Small intestine (tissue), 16 donors: ENCODE data around the gene SPATA16. TPM values are rescaled to one million over a fixed set of nuclear protein-coding genes. Genes with fewer than 3 reads are reported as not detected.
"Not testable (repeated sequence)": the region's sequence is repeated elsewhere in the genome, so short reads cannot be mapped to it uniquely, and the experiment has no call there.

Experiments used
- DNase-seq, 2 donors: peaks; one replicate each; pipeline versions ENCODE4 v3.0.0 to v3.0.0-alpha.2; 2013
- FAIRE-seq: peaks from 2 replicates; lab custom pipeline; 2012; peaks lifted over from hg19 to GRCh38; lab: Jason Lieb, UNC
- H3K27ac ChIP-seq, 3 donors: one replicate each; pipeline ENCODE4 v1.5.1; 2013; ENCODE audit warnings: low read length in 2 of 3, mild to moderate bottlenecking in 2 of 3, control low read depth in 1 of 3, inconsistent platforms in 1 of 3, low read depth in 1 of 3, moderate library complexity in 1 of 3
- H3K27me3 ChIP-seq, 3 donors: one replicate each; pipeline ENCODE4 v1.6.1; 2013; ENCODE audit warnings: low read length in 3 of 3, inconsistent platforms in 1 of 3; ENCODE audit not compliant: control insufficient read depth in 3 of 3, insufficient read depth in 3 of 3
- H3K36me3 ChIP-seq, 3 donors: one replicate each; pipeline ENCODE4 v1.6.1; 2013; ENCODE audit warnings: low read length in 3 of 3, inconsistent platforms in 1 of 3, low read depth in 1 of 3, mild to moderate bottlenecking in 1 of 3, moderate library complexity in 1 of 3; ENCODE audit not compliant: control insufficient read depth in 3 of 3, insufficient read depth in 2 of 3
- H3K4me1 ChIP-seq, 3 donors: one replicate each; pipeline ENCODE4 v1.6.1; 2013; ENCODE audit warnings: low read length in 2 of 3, inconsistent platforms in 1 of 3, low read depth in 1 of 3, mild to moderate bottlenecking in 1 of 3, moderate library complexity in 1 of 3; ENCODE audit not compliant: control insufficient read depth in 3 of 3, insufficient read depth in 2 of 3
- H3K4me3 ChIP-seq, 3 donors: one replicate each; pipeline ENCODE4 v1.5.1; 2013; ENCODE audit warnings: low read length in 3 of 3, control low read depth in 1 of 3, inconsistent platforms in 1 of 3, low read depth in 1 of 3, mild to moderate bottlenecking in 1 of 3, moderate library complexity in 1 of 3
- H3K9me3 ChIP-seq, 2 donors: one replicate each; pipeline ENCODE4 v1.6.1; 2013; ENCODE audit warnings: low read depth in 1 of 2, low read length in 1 of 2; ENCODE audit not compliant: control insufficient read depth in 2 of 2, insufficient read depth in 1 of 2
- WGBS, 3 donors: extraction: QIAGEN DNeasy Blood & Tissue Kit; methylation state at CpG; one replicate each; pipeline ENCODE4 v1.1.7; 2013; 5-methylcytosine and 5-hydroxymethylcytosine counted together
- long read RNA-seq, 10 donors: transcript quantifications; one replicate each; lab custom pipeline, GENCODE V29; 2026
- polyA plus RNA-seq, 4 donors: library from polyadenylated mRNA; stranded (reverse) in 3 of 4; unstranded in 1 of 4; fragments of 200-250 nt in 3 of 4; fragments of 120-200 nt in 1 of 4; gene quantifications; one replicate each; pipeline versions ENCODE4 v1.2.1 to v1.2.3, GENCODE V29; 2013
- donor health status: healthy with polysubstance abuse.
- donor health status: control.
- donor health status: control.
- donor health status: Bipolar disorder and iron deficiency.
- donor health status: healthy.

SPATA16 gene, protein sequence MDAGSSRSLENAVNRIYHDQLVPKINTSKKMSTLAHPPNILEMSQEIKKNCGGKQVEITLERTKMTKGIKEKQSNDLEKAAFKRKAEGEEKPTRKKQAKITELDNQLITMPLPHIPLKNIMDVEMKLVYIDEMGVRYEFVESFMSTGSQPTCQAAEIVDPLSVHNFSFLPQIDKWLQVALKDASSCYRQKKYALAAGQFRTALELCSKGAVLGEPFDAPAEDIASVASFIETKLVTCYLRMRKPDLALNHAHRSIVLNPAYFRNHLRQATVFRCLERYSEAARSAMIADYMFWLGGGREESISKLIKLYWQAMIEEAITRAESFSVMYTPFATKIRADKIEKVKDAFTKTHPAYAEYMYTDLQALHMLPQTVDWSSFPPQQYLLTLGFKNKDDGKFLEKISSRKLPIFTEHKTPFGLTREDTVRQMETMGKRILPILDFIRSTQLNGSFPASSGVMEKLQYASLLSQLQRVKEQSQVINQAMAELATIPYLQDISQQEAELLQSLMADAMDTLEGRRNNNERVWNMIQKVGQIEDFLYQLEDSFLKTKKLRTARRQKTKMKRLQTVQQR
- polyA plus RNA-seq, result not detected
- long read RNA-seq, donor 1, result 0 reads
- long read RNA-seq, donor 2, result 0 reads
- long read RNA-seq, donor 3, result 0 reads
- long read RNA-seq, donor 4, result 0 reads
- long read RNA-seq, donor 5, result 0 reads
- long read RNA-seq, donor 6, result 0 reads
- long read RNA-seq, donor 7, result 0 reads
- long read RNA-seq, donor 8, result 0 reads
- long read RNA-seq, donor 9, result 0 reads
- long read RNA-seq, donor 10, result 0 reads

DNA sequence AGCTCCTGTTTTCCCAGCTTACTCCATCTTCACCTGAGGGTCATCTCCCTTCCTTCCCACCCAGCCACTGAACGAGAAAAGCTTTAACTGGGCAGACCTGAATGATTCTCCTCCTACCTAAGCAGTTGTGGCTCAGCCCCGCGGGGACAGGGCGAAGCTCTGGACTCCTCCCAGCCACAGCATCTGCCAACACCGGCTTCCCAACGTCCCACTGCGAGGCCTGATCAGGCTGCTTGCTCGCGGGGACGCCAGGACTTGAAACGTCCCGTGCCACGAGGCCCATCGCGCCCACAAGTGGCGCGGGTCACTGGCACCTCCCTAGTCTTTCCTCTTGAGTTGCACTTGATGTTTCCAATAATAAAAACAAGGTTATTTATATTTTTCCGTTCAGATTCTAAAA, at the start of gene SPATA16:
SPATA16 (minus strand) TSS at position 250 of the 400 bp plus-strand sequence. CDS start 23,504 bp downstream, outside the sequence.
- WGBS, 3 donors, result 88 to 90% (median 89%) methylated on average over 18 of the region's 18 CpGs
- Histone ChIP-seq H3K4me1 (no peaks in the 10 kb centered on the region), H3K27me3 (no peaks in the 10 kb centered on the region), H3K27ac (no peak within 1 kb of the TSS), H3K36me3 (no peaks in the 10 kb centered on the region), H3K9me3 (no peaks in the 10 kb centered on the region), H3K4me3 (no peak within 1 kb of the TSS)
- FAIRE-seq, result no peak
- no peak for DNase-seq

DNA sequence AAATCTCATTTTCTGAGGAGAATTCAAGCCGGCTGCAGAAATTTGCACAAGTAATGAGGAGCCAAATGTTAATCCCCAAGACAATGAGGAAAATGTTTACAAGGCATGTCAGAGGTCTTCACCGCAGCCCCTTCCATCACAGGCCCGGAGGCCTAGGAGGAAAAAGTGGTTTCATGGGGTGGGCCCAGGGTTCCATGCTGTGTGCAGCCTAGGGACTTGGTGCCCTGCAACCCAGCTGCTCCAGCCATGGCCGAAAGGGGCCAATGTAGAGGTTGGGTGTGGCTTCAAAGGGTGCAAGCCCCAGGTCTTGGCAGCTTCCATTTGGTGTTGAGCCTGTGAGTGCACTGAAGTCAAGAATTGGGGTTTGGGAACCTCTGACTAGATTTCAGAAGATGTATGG, 42.0 kb upstream of the SPATA16 start:
- 89 to 90% (median 89%) methylated on average over 4 of the region's 4 CpGs for WGBS, 3 donors
- H3K27me3 ChIP-seq, FAIRE-seq, H3K36me3 ChIP-seq, H3K4me3 ChIP-seq, H3K4me1 ChIP-seq, DNase-seq, H3K27ac ChIP-seq, H3K9me3 ChIP-seq: not testable (repeated sequence)

DNA sequence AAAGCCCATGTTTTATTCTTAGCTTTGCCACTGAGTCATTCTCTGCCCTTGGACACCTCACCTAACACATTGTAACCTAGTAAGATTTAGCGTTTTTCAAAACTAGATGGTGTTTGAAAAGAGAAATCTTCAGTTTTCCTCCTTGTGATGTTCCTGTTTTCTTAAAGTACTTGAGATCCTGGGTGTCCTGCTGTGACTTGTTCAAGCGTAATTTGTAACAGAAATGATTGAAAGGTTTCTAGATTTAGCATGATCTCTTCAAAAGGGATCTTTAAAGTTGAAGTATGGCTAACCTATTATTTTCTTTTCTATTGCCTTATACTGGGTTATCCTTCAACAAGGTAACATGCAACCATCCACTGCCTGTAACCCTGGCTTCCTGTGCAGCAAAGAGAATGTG, 32.6 kb upstream of the SPATA16 start:
- Histone ChIP-seq H3K4me1 (no peaks in the 10 kb centered on the region), H3K27me3 (no peaks in the 10 kb centered on the region), H3K36me3 (no peaks in the 10 kb centered on the region), H3K9me3 (no peaks in the 10 kb centered on the region), H3K4me3 (no peak overlapping the region), H3K27ac (no peak overlapping the region)
- WGBS, 3 donors, result 47 to 59% (median 51%) methylated on average over 2 of the region's 2 CpGs
- no peak for DNase-seq
- no peak for FAIRE-seq

DNA sequence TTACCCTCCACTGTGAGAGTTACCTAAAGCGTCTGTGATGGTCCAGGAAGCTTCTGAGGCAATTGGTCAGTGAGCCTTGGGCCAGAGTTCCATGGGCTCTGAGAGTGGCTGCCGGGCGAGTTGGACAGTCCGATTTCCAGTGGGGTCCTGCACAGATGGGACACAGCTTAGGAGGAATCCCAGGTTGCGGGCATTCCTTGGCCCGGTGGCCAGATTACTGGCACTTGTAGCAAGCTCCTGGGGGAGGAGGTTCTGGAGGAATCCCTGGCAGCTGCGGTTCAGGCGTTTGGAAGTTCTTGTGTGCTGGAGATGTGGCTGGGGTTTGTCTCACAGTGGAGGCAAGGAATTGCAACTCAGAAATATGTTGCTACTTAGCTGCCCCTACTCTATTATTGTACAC, 18.1 kb upstream of the SPATA16 start:
- H3K36me3 ChIP-seq, FAIRE-seq, DNase-seq, H3K27ac ChIP-seq, H3K27me3 ChIP-seq, H3K4me3 ChIP-seq, H3K4me1 ChIP-seq, H3K9me3 ChIP-seq: not testable (repeated sequence)
- WGBS, 3 donors, result 78 to 86% (median 85%) methylated on average over 7 to 8 of the region's 8 CpGs

DNA sequence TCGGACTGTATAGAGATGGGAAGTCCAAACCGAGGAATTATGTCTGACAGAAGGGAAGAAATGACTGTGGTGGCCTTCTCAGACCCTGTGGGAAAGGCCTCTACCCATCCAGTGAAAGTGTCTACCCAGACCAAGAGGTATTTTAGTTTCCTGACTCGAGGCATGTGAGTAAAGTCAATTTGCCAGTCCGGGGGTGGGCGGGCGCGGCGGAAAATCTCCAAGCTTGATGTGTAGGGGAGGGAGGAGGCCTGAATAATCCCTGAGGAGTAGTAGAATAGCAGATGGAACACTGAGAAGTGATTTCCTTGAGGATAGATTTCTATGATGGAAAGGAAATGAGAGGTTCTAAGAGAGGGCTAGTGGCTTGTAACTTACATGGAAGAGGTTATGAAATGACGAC, 15.5 kb upstream of the SPATA16 start:
- not testable (repeated sequence) for DNase-seq, FAIRE-seq, H3K36me3 ChIP-seq, H3K27ac ChIP-seq, H3K9me3 ChIP-seq, H3K4me1 ChIP-seq, H3K4me3 ChIP-seq, H3K27me3 ChIP-seq
- 81 to 91% (median 86%) methylated on average over 9 of the region's 9 CpGs for WGBS, 3 donors

DNA sequence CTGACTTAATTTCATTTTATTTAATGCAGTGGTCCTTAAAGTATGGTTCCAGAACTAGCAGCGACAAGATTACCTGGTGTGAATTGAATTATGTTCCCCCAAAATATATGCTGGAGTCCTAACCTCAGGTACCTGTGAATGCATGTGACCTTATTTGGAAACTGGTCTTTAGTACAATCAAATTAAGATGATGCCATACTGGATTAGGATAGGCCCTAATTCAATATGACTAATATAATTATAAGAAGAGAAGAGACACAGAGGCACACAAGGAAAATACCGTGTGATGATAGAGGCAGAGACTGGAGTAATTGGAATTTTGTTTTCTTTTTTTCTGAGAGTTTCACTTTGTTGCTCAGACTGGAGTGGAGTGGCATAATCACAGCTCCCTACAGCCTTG, 12.6 kb upstream of the SPATA16 start:
- Histone ChIP-seq H3K27ac (no peak overlapping the region), H3K9me3 (no peaks in the 10 kb centered on the region), H3K36me3 (no peaks in the 10 kb centered on the region), H3K27me3 (no peaks in the 10 kb centered on the region), H3K4me3 (no peak overlapping the region), H3K4me1 (no peaks in the 10 kb centered on the region)
- DNase-seq (no peak), FAIRE-seq (no peak)
- 81 to 89% (median 86%) methylated on average over 2 of the region's 2 CpGs for WGBS, 3 donors

DNA sequence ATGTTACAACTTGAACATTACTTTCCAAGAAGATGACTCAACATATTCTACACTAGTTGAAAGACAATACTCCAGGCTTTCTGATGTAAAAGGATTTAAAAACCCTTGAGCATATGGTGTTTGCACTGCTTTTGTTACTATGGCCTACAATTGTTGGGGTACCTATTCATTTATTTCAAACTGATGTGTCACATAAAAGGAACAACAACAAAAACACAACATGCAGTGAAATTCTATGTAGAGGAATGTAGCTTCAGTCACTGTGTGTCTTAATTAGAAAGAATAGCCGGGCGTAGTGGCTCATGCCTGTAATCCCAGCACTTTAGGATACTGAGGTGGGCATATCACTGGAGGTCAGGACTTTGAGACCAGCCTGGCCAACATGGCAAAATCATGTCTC, 1.6 kb downstream of the SPATA16 start:
- no peak for DNase-seq
- no peaks in the 10 kb centered on the region for H3K27me3 ChIP-seq
- H3K4me1 ChIP-seq, result no peaks in the 10 kb centered on the region
- no peaks in the 10 kb centered on the region for H3K36me3 ChIP-seq
- no peak for FAIRE-seq
- H3K9me3 ChIP-seq, result no peaks in the 10 kb centered on the region
- no peak overlapping the region for H3K27ac ChIP-seq
- WGBS, 3 donors, result 84 to 90% (median 89%) methylated on average over 2 of the region's 2 CpGs
- no peak overlapping the region for H3K4me3 ChIP-seq

DNA sequence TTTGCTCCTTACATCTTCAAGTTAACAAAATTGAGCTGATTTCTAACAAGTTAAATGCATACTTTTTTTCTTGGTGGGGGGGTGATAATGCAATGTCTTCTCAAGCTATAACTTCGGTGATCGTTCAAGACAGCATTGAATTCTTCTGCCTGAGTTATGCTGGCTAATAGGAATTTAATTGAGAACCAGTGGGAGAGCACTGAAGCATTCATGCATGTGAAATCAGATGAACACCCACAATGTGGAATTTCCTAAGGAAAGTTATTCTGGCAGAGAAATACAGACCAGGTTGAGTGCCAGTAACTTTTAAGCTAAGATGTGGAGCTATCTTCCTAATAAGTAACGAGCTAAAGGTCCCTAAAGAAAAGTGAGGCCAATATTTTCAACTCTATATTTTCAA, 3.0 kb downstream of the SPATA16 start:
- DNase-seq (no peak), FAIRE-seq (no peak)
- H3K4me1 ChIP-seq, result no peaks in the 10 kb centered on the region
- H3K9me3 ChIP-seq, result no peaks in the 10 kb centered on the region
- H3K36me3 ChIP-seq, result no peaks in the 10 kb centered on the region
- 65 to 69% (median 66%) methylated on average over 3 of the region's 3 CpGs for WGBS, 3 donors
- no peak overlapping the region for H3K27ac ChIP-seq
- no peak overlapping the region for H3K4me3 ChIP-seq
- H3K27me3 ChIP-seq, result no peaks in the 10 kb centered on the region
